ENCODE measurements around the gene MPPED1. TPM values are rescaled to one million over a fixed set of nuclear protein-coding genes. Genes with fewer than 3 reads are reported as not detected.

MPPED1 gene
- total RNA-seq, 1 experiment from 2014 or later = 0.28 TPM

GRCh38 chr22:43393844-43394474, 17.9 kb upstream of the MPPED1 start:
- Mint-ChIP-seq H3K4me3 (no peak overlapping the region), H3K4me1 (peaks cover 12 to 32% of the 10 kb centered on the region in 2 experiments), H3K27me3 (ENCODE audit: low read depth) (peaks cover 11% of the 10 kb centered on the region), H3K27ac (no peak overlapping the region; a peak in 2 of 7 replicates), H3K9me3 (peaks cover 0 to 6% of the 10 kb centered on the region in 2 experiments; a peak in 2 of 5 replicates), H3K36me3 (ENCODE audit: insufficient read depth in 1 of 3, low read depth in 3 of 3) (peaks cover 0 to 4% (median 0%) of the 10 kb centered on the region in 3 experiments; a peak in 1 of 7 replicates)
- no peak overlapping the region for H2AFZ ChIP-seq (ENCODE audit: low read length)
- no peak overlapping the region for H2BK5ac ChIP-seq (ENCODE audit: insufficient read length, low read length)
- H3K4me2 ChIP-seq (ENCODE audit: insufficient read depth, insufficient read length, low read length) = no peak overlapping the region
- H2AK5ac ChIP-seq (ENCODE audit: insufficient read length, low read length) = no peak overlapping the region
- H3K56ac ChIP-seq (ENCODE audit: insufficient read length, low read depth, low read length) = no peak overlapping the region
- no peaks in the 10 kb centered on the region for H3K9me3 ChIP-seq (ENCODE audit: control insufficient read depth, low read depth, low read length)
- DNase-seq = no peak
- no peaks in the 10 kb centered on the region for H4K20me1 ChIP-seq (ENCODE audit: control insufficient read depth, insufficient read depth, insufficient read length)
- no peaks in the 10 kb centered on the region for H3K79me1 ChIP-seq (ENCODE audit: insufficient read depth, low read depth, low read length, poor library complexity, severe bottlenecking)
- no peak overlapping the region for H3T11ph ChIP-seq (ENCODE audit: low read length)
- no peak overlapping the region for H3K27ac ChIP-seq (ENCODE audit: insufficient read length, low read depth, low read length)
- H4K5ac ChIP-seq (ENCODE audit: insufficient read length, low read depth, low read length) = no peak overlapping the region
- no peak overlapping the region for H3K14ac ChIP-seq (ENCODE audit: insufficient read depth, low read length)
- H3K27me3 ChIP-seq (ENCODE audit: insufficient read depth, low read length) = no peaks in the 10 kb centered on the region
- no peak overlapping the region for H4K8ac ChIP-seq (replicated peaks; ENCODE audit: insufficient read length, low read depth, low read length)
- no peaks in the 10 kb centered on the region for H3K79me2 ChIP-seq (ENCODE audit: insufficient read depth, low read length)
- TF ChIP-seq CTCF (conservative IDR thresholded peaks at IDR 0.05) = no peak
- H2BK20ac ChIP-seq (ENCODE audit: low read depth, low read length, poor library complexity, severe bottlenecking) = no peak overlapping the region
- no peak overlapping the region for H2BK15ac ChIP-seq (ENCODE audit: low read depth, low read length)
- no peak overlapping the region for H2BK120ac ChIP-seq (ENCODE audit: low read depth, low read length, poor library complexity, severe bottlenecking)
- no peak overlapping the region for H3K18ac ChIP-seq (ENCODE audit: insufficient read length, low read depth, low read length)
- H3K4ac ChIP-seq (ENCODE audit: low read depth, low read length) = no peak overlapping the region
- no peak overlapping the region for H3K9ac ChIP-seq (ENCODE audit: extremely low read depth, insufficient read length, low read length)
- no peak overlapping the region for H2BK12ac ChIP-seq (ENCODE audit: insufficient read length, low read depth, low read length)
- no CpG with 5 or more reads among the region's 4 CpGs for WGBS (ENCODE audit: extremely low coverage, insufficient read length, low lambda C conversion rate)
- no peaks in the 10 kb centered on the region for H3K4me1 ChIP-seq (ENCODE audit: insufficient read depth, low read length)
- no peak overlapping the region for H3K23ac ChIP-seq (ENCODE audit: insufficient read length, low read depth, low read length)
- no peaks in the 10 kb centered on the region for H3K23me2 ChIP-seq (ENCODE audit: insufficient read length, low read depth, low read length, poor library complexity, severe bottlenecking)
- no peak overlapping the region for H4K91ac ChIP-seq (ENCODE audit: insufficient read length, low read depth, low read length)

All from H9 (cell line).